Measurements from ENCODE around the gene MMP12. TPM values are rescaled to one million over a fixed set of nuclear protein-coding genes. Genes with fewer than 3 reads are reported as not detected.

MMP12 gene
- total and polyA plus RNA-seq, 2 donors (not counting 3 experiments of a cell fraction or from before 2014, with no cell fraction given): not detected

GRCh38 chr11:102836290-102836875, 38.4 kb downstream of the MMP12 start:
- no TSS peak for BruUV-seq (replicated peaks)
- Histone ChIP-seq H3K9me1 (replicated peaks; ENCODE audit: control insufficient read depth, extremely low read depth, insufficient read depth, low read length) (no peaks in the 10 kb centered on the region), H3K27ac (ENCODE audit: insufficient read depth, low read depth, low read length) (no peak overlapping the region), H3K4me2 (ENCODE audit: insufficient read depth, low read length) (no peak overlapping the region), H3K9me3 (replicated peaks; ENCODE audit: control insufficient read depth, insufficient read depth, low read length) (no peaks in the 10 kb centered on the region), H3K27me3 (ENCODE audit: control insufficient read depth in 2 of 2, insufficient read depth in 2 of 2, low read length in 2 of 2) (peaks cover 9 to 10% of the 10 kb centered on the region in 2 experiments), H3K79me2 (ENCODE audit: control insufficient read depth, insufficient read depth, low read length) (no peaks in the 10 kb centered on the region), H4K20me1 (replicated peaks; ENCODE audit: control insufficient read depth, extremely low read depth, insufficient read depth, low read length) (no peaks in the 10 kb centered on the region), H3K4me3 (replicated peaks in 1 of 3; ENCODE audit: insufficient read depth in 1 of 3, low read depth in 1 of 3, low read length in 3 of 3) (no peak overlapping the region), H3K36me3 (ENCODE audit: control insufficient read depth in 2 of 2, extremely low read depth in 1 of 2, insufficient read depth in 2 of 2, low read length in 2 of 2) (no peaks in the 10 kb centered on the region), H2AFZ (ENCODE audit: low read depth, low read length) (no peak overlapping the region), H3K9ac (replicated peaks; ENCODE audit: extremely low read depth, insufficient read depth, low read length) (no peak overlapping the region), H3K4me1 (ENCODE audit: control insufficient read depth, extremely low read depth, insufficient read depth, low read length) (no peaks in the 10 kb centered on the region)
- TF ChIP-seq FOS (IDR thresholded peaks at IDR 0.05; ENCODE audit: borderline replicate concordance, insufficient read depth, low read length) (no peak), CTCF (IDR thresholded peaks at IDR 0.05; ENCODE audit: extremely low read depth in 1 of 2, insufficient read depth in 1 of 2, low read depth in 1 of 2, low read length in 2 of 2) (no peak), MYC (IDR thresholded peaks at IDR 0.05; ENCODE audit: low read depth, low read length) (no peak), POLR2AphosphoS5 (IDR thresholded peaks at IDR 0.05; ENCODE audit: insufficient read depth, low read depth, low read length) (no peak), EZH2 (IDR thresholded peaks at IDR 0.05; ENCODE audit: borderline replicate concordance, low read depth, low read length, severe bottlenecking) (no peak), GATA2 (IDR thresholded peaks at IDR 0.05; ENCODE audit: insufficient read depth, insufficient read length, low read depth, low read length) (no peak), JUN (IDR thresholded peaks at IDR 0.05; ENCODE audit: borderline replicate concordance, insufficient read depth, insufficient read length, low read depth) (no peak), POLR2A (IDR thresholded peaks at IDR 0.05; ENCODE audit: low read depth, low read length) (no peak)
- TF ChIP-seq, protein P1, sequence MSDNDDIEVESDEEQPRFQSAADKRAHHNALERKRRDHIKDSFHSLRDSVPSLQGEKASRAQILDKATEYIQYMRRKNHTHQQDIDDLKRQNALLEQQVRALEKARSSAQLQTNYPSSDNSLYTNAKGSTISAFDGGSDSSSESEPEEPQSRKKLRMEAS (IDR thresholded peaks at IDR 0.05; ENCODE audit: insufficient read depth, insufficient read length): no peak
- dilution Hi-C loops (cut with MboI; ENCODE audit: extremely low pct_ligation_motif_present, low sequenced_read_pairs) (no loop called here), intact Hi-C loops (cut with micrococcal nuclease) (no loop called here)
- FAIRE-seq (no peak), DNase-seq (ENCODE audit: low read depth, low spot score) (no peak)
- ChIA-PET CTCF (no interaction called here), POLR2A (interaction anchor here (0.7 kb wide), 1 partner anchor 75 kb away, joined by 4 read pairs; no protein-coding TSS in a partner anchor)
